GM12865 (cell line): Measurements from ENCODE around the gene S100A6.
A peak's percentile ranks its signal among the peaks of the same experiment; 100 is the strongest.
"Not testable (repeated sequence)": the region's sequence is repeated elsewhere in the genome, so short reads cannot be mapped to it uniquely, and the experiment has no call there.

Experiments
- DNase-seq: peaks from one replicate; pipeline ENCODE4 v3.0.0; 2010; ENCODE audit warnings: low read depth
- H3K4me3 ChIP-seq: 2 replicates; pipeline ENCODE4 v1.5.1; 2011; ENCODE audit warnings: mild to moderate bottlenecking, low read depth, low read length, control low read depth
- TF ChIP-seq, protein P1 (sequence below): IDR thresholded peaks from 2 replicates; pipeline ENCODE4 v1.5.1; 2011; ENCODE audit warnings: low read length, control low read depth, low read depth, inconsistent platforms; ENCODE audit not compliant: insufficient read depth; ENCODE audit errors: missing control alignments

Gene S100A6

DNA sequence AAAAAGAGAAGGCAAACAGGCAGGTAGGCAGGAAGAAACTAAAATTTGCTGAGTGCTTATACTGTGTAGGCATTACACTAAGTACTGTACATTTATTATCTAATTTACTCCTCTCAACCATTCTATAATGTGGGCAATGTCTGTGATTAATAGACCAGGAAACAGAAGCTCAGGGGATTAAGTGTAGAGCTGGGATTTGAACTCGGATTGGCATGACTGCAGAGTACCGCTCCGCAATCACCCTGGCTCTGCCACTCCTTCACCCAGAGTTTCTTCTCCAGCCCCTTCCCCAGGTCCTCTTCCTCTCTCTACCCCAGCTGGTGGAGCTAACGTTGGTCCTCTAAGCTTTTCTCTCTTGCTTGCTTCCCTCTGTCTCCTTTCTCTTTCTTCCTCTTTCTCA, 41.3 kb upstream of the S100A6 start:
- no peak overlapping the region for H3K4me3 ChIP-seq
- TF ChIP-seq, protein P1, sequence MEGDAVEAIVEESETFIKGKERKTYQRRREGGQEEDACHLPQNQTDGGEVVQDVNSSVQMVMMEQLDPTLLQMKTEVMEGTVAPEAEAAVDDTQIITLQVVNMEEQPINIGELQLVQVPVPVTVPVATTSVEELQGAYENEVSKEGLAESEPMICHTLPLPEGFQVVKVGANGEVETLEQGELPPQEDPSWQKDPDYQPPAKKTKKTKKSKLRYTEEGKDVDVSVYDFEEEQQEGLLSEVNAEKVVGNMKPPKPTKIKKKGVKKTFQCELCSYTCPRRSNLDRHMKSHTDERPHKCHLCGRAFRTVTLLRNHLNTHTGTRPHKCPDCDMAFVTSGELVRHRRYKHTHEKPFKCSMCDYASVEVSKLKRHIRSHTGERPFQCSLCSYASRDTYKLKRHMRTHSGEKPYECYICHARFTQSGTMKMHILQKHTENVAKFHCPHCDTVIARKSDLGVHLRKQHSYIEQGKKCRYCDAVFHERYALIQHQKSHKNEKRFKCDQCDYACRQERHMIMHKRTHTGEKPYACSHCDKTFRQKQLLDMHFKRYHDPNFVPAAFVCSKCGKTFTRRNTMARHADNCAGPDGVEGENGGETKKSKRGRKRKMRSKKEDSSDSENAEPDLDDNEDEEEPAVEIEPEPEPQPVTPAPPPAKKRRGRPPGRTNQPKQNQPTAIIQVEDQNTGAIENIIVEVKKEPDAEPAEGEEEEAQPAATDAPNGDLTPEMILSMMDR: no peak
- DNase-seq: no peak

DNA sequence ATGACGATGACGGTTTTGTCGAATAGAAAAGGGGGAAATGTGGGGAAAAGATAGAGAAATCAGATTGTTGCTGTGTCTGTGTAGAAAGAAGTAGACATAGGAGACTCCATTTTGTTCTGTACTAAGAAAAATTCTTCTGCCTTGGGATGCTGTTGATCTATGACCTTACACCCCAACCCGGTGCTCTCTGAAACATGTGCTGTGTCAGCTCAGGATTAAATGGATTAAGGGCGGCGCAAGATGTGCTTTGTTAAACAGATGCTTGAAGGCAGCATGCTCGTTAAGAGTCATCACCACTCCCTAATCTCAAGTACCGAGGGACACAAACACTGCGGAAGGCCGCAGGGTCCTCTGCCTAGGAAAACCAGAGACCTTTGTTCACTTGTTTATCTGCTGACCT, 39.7 kb upstream of the S100A6 start:
- DNase-seq, H3K4me3 ChIP-seq: not testable (repeated sequence)

DNA sequence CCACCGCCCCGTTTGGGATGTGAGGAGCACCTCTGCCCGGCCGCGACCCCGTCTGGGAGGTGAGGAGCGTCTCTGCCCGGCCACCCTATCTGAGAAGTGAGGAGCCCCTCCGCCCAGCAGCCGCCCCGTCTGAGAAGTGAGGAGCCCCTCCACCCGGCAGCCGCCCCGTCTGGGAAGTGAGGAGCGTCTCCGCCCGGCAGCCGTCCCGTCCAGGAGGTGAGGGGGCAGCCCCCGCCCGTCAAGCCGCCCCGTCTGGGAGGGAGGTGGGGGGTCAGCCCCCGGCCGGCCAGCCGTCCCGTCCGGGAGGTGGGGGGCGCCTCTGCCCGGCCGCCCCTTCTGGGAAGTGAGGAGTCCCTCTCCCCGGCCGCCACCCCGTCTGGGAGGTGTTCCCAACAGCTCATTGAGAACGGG, 39.3 kb upstream of the S100A6 start:
- not testable (repeated sequence) for H3K4me3 ChIP-seq, DNase-seq

DNA sequence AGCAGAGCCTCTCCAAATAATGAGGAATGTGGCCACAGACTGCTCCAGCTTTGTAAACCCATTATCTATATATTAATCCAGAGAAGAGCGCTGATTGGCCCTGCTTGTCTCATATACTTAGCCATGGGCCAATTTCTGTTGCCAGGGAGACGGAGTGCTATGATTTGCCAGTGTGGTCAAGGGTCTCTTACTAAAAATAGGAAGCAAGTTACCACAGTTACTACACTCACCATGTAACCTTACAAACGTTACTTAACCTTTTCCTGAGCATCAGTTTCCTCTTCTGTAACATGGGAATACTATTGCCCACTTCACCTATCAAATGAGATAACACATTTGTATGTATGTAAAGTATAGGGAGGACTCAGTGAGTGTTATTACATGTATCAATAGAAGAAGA, 37.6 kb upstream of the S100A6 start:
- no peak overlapping the region for H3K4me3 ChIP-seq
- DNase-seq: no peak
- TF ChIP-seq, protein P1: no peak

DNA sequence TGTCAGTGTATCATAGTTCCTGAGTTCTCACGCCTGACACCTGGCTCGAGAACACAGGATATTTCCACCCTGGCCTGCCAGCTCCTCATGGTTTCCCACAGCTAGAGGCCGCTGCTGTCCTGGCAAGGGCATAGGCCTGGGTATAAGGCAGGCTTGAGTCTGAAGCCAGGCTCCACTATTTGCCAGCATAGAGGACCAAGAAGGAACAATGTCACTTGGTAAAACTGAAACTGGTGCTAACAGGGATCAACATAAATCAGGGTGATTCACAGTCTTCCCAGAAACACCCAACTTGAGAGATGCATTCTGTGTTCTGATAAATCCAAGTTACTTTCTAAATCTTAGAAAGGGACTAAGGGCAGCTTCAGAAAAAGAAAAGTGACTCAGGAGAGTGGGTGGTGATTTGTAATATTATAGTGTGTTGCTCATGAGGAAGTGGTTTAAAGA, 36.8 kb upstream of the S100A6 start:
- H3K4me3 ChIP-seq: no peak overlapping the region
- peak; percentile 73 for DNase-seq
- TF ChIP-seq, protein P1: peak; percentile 76

DNA sequence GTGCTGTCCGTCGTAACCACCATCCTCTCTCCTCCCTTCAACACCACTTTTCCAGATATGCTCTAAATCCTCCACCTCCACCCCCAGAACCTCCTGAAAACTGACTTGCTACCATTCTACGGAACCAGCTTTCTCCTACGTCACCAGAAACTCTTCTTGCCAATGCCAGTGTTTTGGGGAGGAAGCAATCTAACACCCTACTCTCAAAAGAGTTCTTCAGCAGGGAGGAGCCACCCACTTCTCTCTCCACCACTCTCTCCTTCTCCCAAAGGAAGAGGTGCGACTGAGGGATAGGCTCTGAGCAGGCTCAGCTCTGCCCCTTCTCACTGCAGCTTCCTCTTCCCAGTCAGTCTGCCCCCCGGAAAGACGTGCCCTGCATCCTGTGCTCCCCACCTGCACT, 35.9 kb upstream of the S100A6 start:
- no peak overlapping the region for H3K4me3 ChIP-seq
- no peak for DNase-seq
- TF ChIP-seq, protein P1: no peak

DNA sequence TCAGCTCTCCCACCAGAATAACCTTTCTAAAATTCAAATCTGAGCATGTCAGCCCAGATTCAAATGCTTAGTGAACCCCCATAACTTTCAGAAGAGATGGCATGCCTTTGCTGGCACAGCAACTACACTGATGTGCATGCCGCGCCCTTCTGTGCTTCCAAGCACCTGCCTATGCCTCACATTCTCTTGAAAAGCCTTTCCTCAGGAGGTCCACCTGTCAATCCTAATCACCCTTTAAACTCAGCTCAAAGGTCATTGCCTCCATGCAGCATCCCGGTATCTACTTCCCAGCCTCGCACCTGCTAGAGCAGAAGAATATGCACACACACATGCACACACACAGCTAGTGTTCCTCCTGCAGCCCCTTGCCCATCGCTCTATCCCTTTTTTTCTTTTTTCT, 35.1 kb upstream of the S100A6 start:
- H3K4me3 ChIP-seq: no peak overlapping the region
- no peak for DNase-seq
- TF ChIP-seq, protein P1: no peak

DNA sequence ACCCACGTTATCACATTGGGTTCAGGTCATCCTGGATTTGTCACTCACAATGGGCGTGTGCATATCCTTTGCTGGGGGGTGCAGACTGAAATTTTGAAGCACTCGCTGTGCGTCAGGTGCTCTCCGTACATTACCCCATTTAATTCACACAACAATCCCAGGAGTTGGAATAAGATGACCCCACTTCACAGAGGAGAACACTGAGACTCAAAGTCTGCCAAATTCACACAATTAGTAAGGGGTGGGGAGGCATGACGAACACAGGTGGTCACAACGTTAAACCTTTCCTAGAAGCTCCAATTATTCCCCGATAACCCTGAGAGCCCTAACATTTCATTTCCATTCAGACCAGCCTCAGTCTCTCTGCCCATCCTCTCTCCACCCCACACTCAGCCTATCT, 33.7 kb upstream of the S100A6 start:
- no peak overlapping the region for H3K4me3 ChIP-seq
- no peak for DNase-seq
- TF ChIP-seq, protein P1: no peak
